SH-SY5Y (cell line): ENCODE measurements around the gene SMYD3.

Experiments
- GATA2 ChIP-seq: IDR thresholded peaks from 2 replicates; pipeline ENCODE4 v1.6.1; 2011; ENCODE audit warnings: mild to moderate bottlenecking, low read depth, low read length
- GATA3 ChIP-seq: IDR thresholded peaks from 2 replicates; pipeline ENCODE4 v1.6.1; 2011; ENCODE audit warnings: low read depth, mild to moderate bottlenecking, low read length, moderate library complexity

Gene SMYD3

DNA sequence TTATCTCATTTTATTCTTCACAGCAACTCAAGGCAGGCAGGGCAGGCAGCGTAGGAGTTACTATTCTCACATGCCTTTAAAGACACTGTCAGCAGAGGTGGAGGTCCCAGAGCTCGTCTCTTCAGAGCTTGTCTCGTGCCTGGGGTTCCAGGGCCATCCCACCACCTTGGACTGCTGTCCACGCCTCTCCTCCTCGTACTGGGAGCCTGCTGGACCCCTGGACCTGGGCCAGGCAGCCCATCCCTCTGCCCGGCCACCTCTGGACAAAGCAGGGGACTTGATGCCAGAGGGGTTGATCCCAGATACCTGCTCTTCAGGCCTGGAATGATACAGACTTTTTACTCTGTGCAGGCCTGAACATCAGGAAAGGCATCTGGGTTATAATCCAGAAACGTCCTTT is 805.4 kb downstream of the SMYD3 start:
- TF ChIP-seq GATA2, result no peak
- TF ChIP-seq GATA3, result no peak

DNA sequence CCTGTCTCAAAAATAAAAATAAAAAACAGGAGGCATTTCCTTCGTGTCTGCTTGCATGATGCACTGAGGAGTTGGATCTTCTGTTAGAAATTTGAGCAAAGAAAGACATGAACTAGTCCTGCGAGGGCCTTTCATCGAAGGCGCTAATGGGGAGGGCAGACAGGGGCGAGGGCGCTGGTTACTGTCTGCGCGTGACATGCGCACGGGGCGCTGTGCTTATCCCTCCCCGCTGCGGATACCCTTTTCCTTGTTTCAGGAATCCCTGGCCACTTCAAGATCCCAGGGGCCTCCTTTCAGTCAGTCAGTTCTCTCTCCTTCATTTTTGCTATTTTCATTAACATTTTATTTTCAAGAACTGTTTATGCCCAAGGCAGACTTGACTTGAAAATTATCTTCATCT is 806.4 kb downstream of the SMYD3 start:
- no peak for TF ChIP-seq GATA3
- no peak for TF ChIP-seq GATA2
